Islet precursor cell (in vitro differentiated cells): ENCODE results near the gene OGFOD3.
A peak's percentile ranks its signal among the peaks of the same experiment; 100 is the strongest.
"Not testable (repeated sequence)": the region's sequence is repeated elsewhere in the genome, so short reads cannot be mapped to it uniquely, and the experiment has no call there.

ENCODE experiments used
- DNase-seq: peaks from one replicate; pipeline ENCODE4 v3.0.0-alpha.2; 2018

Gene OGFOD3

GRCh38 chr17:82432017-82432416 is 13.6 kb upstream of the OGFOD3 start:
- DNase-seq, result no peak

- no peak for DNase-seq
Measured at GRCh38 chr17:82429824-82430223, 11.4 kb upstream of the OGFOD3 start.

- no peak for DNase-seq
Measured at GRCh38 chr17:82428546-82428945, 10.2 kb upstream of the OGFOD3 start.

GRCh38 chr17:82424863-82425159 is 6.4 kb upstream of the OGFOD3 start:
- DNase-seq, result no peak

- no peak for DNase-seq
Measured at GRCh38 chr17:82424001-82424862, 5.8 kb upstream of the OGFOD3 start.

- no peak for DNase-seq
Measured at GRCh38 chr17:82419540-82419939, 1.2 kb upstream of the OGFOD3 start.

GRCh38 chr17:82416771-82417170 is 1.6 kb downstream of the OGFOD3 start:
- DNase-seq, result no peak

GRCh38 chr17:82416264-82416663 is 2.1 kb downstream of the OGFOD3 start:
- DNase-seq, result no peak

- DNase-seq, result no peak
Measured at GRCh38 chr17:82415786-82416185, 2.6 kb downstream of the OGFOD3 start.

- no peak for DNase-seq
Measured at GRCh38 chr17:82415336-82415735, 3.0 kb downstream of the OGFOD3 start.

GRCh38 chr17:82414548-82415281 is 3.7 kb downstream of the OGFOD3 start:
- DNase-seq, result peak; percentile 95

GRCh38 chr17:82412535-82413520 is 5.6 kb downstream of the OGFOD3 start:
- no peak for DNase-seq

- DNase-seq, result not testable (repeated sequence)
Measured at GRCh38 chr17:82412081-82412480, 6.3 kb downstream of the OGFOD3 start.

GRCh38 chr17:82411396-82412053 is 6.9 kb downstream of the OGFOD3 start:
- DNase-seq, result no peak

GRCh38 chr17:82410014-82410716 is 8.2 kb downstream of the OGFOD3 start:
- DNase-seq, result no peak

- no peak for DNase-seq
Measured at GRCh38 chr17:82408938-82409318, 9.5 kb downstream of the OGFOD3 start.

- no peak for DNase-seq
Measured at GRCh38 chr17:82408288-82408937, 10.0 kb downstream of the OGFOD3 start.

- no peak for DNase-seq
Measured at GRCh38 chr17:82407255-82407654, 11.1 kb downstream of the OGFOD3 start.

- DNase-seq, result no peak
Measured at GRCh38 chr17:82406131-82406671, 12.2 kb downstream of the OGFOD3 start.

GRCh38 chr17:82405051-82405450 is 13.3 kb downstream of the OGFOD3 start:
- DNase-seq, result no peak
